DMS79 treated with DMSO at 0.1 percent for 48 hours (cell line): ENCODE results near the gene SLCO3A1.
"Not testable (repeated sequence)": the region's sequence is repeated elsewhere in the genome, so short reads cannot be mapped to it uniquely, and the experiment has no call there.

Experiments
- DNase-seq: peaks from one replicate; lab custom pipeline; 2025; lab: John Stamatoyannopoulos, UW

SLCO3A1 gene

DNA sequence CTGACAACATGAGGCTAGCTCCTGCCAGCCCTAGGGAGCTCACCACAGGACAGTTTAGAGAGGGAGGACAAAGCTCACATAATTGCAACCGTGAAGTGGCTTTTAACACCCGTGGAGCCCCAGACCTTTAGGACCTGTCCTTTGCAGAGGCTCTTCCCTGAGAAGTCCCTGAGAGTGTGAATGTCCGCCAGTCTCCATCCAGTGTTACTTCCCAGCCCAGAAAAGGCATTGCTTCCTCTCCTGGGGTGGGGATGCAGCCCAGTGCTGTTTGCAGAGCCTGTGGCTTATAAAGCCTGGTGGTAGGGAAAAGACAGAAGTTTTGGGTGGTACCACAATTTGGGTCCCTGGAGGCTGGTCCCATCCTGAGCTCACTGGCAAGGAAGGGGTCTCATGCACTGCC is 182.0 kb downstream of the SLCO3A1 start:
- no peak for DNase-seq

DNA sequence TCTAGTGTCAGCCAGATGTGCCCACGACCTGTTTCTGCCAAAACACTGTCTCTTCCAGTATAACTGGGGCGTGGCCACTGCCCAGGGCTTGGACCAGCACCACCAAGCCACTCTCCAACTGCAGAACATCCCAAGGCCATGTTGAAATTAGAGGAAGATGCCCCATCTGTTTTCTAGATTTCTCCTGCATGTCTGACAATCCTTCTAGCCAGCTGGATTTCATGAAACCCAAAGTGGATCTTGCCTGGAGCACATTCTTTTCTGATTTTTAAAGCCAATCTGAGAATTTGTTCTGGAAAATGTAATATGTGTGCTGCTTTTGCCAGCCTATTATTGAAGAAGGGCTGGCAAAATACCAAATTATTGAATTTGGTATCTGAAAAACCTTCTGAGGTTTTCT is 182.5 kb downstream of the SLCO3A1 start:
- no peak for DNase-seq

DNA sequence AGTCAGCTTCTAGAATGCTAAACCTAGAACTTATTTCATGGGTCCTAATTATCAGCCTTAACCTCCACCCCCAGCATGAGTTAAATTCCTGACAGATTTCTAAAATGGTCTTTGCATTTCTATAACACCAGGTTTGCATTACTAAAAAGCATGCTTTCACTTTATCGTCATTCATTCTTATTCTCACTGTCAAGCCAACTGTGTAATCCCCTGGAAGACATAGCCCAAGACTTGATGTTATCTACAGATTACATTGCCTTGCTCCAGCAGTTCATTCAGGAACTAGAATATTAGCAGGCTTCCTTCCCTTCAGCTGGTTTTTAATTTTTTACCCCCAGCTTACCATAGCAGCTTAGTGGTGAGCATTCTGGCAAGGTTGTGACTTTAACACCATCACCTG is 184.0 kb downstream of the SLCO3A1 start:
- no peak for DNase-seq

DNA sequence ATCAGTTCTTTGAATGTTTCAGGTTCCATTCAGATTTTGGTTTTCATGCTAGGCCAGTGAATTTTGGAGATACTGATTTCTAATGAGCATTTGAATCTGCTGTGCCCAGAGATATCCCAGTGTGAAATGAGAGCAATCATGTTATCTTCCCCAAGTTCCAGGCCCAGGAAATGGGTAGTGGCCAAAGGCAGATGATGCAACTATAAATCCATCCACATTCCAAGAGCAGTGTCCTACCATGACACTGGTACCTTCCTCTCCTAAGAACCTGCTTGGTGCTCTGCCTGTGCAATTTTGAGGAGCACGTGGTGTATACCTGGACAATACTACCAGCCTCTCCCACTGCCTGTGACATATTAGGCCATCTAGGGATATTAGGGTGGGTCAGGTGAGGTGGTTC is 186.8 kb downstream of the SLCO3A1 start:
- DNase-seq: no peak

DNA sequence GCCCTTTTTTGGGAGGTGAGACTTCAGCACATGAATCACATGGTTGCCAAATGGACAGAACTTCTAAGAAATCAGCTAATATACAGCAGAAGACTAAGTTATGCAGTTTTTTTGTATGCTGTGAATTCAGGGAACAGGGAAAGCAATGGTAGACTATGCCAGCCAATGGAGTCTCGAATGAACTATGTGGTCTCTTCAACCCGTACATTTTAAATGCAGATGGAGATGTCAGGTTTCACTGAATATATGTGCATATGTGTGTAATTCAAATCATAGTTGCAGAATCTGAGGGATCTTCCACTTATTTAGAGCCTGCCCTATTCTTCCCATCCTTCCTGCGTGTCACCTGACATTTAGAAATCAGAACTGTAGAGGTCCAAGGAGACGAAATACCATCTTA is 187.9 kb downstream of the SLCO3A1 start:
- DNase-seq: no peak

DNA sequence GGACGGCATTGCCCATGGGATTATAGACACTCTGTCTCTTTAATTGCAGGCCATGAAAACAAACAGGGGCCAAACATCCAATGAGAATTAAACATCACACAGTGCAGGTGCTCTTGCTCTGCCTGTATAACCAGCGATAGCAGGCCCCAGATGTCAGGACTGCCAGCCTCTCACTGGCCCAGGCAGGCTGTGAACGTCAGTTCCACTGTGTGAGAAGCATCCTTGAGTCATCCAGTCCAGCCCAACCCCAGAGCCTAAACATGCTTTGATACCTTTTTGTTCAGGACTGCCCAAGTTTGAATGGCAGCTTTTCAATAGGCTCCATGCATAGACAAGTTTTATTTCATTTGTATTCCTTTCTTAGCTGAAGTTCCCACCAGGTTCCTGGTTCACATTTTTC is 189.8 kb downstream of the SLCO3A1 start:
- DNase-seq: no peak

DNA sequence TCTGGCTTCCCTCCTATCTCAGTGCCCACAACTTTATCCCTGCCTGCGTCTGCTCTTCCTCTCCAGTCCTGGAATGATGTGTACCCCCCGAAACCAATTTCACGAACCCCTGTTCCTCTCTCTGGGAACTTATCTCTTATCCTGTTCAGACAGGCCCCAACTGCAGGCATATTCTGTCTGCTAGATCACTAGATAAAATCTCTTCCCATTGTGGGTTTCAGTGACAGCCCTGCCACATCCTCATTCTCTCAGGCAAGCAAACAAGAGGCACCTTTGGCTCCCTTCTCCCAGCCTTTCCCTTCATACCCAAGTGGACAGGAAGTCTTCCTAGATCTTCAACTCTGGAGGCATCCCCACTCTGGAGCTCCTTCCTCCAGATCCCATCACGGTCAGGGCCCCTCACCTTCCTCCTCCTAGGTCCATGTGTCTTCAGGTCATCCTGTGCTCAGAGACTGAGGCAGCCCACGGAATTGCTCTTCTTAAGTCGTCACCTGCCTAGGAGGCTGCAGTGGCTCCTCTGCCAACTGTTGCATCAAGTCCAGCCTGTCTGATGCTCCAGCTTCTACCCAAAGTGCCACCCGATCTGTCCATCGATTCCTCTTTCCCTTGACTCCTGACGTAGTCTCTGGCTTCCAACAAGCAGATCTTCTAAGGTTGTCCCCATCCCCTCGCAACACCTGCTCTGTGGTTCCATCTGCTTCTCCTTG is 190.8 kb downstream of the SLCO3A1 start:
- DNase-seq: no peak

DNA sequence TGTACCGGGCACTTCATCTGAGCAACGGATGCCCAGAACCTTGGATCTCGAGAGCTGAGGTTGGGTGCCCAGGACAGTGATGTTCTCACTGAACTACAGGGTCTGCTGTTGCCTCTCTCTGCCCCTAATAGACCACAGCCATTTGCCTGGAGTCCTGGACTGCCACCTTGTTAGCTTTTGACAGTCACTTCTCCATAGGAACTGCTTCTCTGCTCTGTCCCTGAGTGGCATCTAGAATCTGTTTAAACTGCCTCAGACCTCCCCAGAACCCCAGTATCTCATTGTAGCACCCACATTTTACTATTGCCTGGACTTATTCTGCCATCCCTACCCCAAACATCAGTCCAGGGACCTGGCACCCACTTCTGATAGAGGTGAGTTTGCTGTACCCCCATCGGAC is 194.4 kb downstream of the SLCO3A1 start:
- DNase-seq: no peak

DNA sequence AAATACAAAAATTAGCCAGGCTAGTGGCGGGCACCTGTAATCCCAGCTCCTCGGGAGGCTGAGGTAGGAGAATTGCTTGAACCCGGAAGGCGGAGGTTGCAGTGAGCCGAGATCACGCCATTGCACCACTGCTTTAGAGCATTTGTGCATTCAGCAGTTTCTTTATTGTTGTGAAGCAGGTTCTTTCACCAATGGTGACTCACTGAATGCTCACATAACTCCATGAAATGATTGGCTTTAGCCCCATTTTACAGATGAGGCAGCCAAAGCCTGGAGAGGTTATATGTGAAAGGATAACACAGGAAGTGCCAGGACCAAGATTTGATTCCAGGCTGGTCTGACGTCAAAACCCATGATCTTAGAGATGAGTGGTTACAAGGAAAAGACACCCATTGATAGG is 195.2 kb downstream of the SLCO3A1 start:
- DNase-seq: no peak

DNA sequence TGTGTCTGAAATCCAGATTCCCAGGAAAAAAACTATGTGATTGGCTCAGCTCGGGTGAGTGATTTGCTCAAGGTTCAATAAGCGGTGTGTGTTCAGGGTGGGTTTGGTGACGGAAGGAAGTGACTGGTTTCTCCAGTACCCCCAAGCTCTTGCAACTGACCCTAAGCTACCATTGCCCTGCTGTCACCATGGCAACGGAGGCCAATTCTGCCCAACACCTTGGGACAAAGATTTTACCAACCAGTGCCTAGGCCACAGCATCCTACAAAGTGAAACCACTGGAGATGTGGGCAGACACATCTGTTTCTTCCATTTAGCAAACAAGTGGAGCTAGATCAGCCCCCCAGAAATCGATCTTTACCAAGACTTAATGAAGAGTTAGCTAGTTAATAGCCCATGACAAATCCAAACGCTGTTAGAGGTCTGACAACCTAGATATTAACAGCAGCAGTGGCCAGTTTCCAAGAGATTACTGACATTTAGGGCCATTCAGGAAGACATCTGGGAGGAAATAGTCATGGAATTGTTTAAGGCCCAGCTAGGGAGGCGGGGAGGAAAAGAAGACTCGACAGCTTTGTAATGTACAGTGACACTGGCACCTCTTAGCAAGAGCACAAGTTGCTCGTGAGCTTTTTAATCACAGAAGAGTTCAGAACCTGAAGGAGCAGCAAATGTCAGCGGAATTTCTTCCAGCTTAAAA is 195.9 kb downstream of the SLCO3A1 start:
- DNase-seq: no peak

DNA sequence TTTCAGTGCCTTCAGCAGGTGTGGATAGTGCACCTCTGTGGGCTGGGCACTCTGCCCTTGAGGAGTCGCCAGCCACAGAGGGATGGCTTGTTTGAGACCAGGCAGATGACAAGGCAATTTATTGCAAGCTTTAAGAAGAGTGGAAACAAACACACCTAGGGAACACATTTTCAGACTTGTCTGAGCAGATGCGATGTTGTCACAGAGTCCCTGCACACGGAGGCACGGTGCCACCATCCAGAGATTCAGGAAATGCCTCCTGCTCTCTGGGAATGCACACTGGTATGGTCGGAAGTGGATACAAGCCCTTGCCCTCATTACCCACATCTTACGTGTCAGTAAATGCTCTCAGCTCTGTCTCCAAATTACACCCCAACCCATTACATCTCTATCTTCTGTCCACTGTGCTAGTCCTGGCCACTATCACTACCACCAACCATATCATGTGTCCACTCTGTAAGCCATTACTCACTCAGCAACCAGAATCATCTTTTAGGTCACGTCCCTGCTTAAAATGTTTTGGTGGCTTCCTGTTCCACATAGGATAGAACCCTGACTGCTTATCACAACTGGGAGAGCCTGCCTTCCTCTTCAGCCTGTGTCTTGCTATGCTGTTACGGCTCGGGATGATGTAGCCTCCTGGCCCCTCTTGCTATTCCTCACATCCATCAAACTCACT is 196.9 kb downstream of the SLCO3A1 start:
- no peak for DNase-seq

DNA sequence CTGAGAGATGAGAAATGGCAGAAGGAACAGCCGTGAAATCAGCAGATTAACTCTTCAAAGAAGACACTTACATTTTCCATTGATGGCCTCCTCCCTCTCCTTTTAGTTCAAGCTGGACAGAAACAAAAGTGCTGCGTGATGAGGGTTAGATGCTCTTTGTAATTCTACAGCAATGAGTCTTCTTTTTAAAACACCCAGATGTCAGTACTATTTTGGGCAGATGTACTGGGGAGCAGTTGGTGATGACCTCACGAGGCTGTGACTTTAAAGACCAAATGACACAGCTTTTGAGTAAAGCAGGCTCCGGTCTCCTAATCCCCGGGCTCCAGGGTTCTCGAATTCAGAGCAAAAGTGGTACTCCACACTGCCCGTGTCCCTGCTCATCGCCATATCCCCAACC is 198.2 kb downstream of the SLCO3A1 start:
- DNase-seq: no peak

DNA sequence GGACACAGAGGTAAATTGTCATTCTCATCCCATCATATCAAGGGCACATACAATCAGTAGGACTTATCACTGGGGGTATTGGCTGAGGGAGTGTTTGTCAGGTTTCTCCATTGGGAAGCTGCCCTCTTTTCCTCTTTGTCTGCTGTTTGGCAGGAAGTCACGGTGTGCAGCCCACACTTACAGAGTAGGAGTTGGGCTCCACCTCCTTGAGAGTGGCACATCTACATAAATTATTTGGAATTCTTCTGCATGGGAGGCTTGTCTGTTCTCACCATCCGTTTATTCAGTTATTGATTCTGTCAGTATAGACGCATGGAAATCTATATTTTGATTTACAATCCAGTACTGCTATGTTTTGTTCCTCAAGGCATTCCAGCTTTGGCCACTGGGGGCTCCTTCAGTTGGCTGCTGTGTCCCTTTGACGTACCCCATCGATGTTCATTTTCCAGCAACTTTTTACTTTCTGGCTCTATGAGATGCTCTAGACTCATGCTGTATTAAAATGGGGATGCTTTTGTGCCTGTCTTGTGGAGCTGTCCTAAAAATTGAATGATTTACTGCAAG is 200.3 kb downstream of the SLCO3A1 start:
- DNase-seq: no peak

DNA sequence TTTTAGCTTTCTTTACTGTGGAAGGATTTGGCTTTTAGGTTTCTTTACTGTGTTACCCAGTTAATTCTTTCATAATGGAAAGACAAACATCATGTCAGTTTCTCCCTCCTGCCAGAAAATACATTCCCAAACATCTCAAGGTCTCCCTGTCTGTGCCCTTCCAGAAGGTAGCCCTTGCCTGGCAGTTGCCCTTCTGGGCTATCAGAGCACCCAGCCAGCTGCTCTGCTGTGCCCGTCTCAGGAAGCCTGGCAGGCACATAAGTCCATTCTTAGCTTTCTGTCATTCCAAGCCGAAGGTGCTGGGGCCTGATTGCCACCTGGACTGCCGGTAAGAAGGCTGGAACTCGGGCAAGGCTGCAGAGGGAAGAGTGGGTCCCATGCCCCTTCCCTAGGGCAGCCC is 203.4 kb downstream of the SLCO3A1 start:
- DNase-seq: no peak

DNA sequence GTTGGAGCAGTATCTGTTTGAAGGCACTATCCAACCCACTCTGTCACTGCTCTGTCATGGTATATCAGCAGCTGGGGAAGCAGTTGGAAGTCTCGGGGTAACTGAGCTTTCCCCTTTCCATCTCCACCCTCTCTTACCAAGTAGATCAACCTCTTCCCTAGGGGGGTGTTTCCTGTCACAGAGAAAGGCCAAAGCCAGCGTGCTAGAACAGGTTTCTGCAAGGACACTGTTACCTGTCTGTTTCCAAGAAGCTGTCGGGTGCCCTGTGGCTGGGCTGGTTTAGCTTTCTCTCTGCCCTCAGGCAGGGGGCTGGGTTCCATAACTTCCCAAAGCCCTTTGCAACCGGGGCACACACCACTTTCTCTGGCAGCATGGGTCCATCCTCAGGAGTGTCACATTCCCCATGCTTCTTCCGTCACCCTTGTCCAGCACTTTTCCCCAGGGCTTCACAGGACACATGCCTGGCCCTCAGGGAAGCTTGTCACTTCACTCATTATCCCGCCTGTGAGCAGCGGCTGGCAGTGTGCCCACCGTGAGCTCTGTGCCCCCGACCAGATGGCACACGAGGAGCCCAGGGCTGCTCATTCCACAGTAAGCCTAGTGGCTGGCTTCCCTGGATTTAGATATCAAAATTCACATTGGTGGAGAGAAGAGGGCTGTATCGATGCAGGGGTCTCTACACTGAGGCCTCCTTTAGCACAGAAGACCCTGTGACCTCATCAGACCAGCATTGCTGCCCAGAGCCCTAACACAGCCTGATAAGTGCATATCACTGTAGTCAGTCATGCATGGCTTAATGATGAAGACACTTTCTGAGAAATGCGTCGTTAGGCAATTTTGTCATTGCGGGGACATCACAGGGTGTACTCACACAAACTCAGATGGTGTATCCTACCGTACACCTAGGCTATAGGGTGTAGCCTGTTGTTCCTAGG is 205.8 kb downstream of the SLCO3A1 start:
- no peak for DNase-seq

DNA sequence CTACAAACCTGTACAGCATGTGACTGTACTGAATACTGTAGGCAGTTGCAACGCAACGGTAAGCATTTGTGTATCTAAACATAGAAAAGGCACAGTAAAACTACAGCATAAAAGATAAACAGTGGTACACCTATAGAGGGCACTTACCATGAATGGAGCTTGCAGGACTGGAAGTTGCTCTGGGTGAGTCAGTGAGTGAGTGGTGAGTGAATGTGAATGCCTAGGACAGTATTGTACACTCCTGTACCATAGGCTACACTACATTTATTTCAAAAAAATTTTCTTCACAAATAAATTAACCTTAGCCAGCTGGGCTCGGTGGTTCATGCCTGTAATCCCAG is 206.4 kb downstream of the SLCO3A1 start:
- not testable (repeated sequence) for DNase-seq

DNA sequence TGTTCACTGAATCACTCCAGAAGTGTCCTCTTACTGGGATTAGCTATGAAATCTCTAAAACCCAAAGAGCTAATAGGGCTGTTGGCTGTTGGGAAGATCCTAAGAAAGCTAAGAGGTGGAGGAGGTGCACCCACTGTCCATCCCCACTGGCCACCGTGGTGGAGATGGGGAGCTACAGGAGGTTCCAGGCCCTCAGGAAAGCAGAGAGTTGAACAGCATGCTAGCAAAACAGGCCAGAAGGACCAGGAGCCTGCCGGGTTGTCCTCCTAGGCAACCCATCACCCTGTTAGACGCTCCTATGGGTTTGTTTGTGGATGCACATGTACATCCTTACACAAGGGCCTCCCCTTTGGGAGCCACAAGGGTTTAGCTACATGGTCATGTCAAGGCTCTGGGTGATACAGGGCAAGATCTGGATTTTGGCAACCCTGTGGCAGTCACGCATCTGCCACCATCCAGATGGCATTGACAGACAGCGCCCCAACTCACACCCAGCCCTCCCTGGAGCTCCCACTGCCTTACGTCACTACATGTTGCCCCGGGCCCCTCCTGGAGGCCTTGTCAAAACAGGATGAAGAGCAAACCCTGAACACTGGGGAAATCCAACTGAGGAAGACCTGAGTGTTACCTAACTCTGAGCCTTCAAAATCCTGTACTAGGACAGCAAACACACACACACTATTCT is 208.1 kb downstream of the SLCO3A1 start:
- no peak for DNase-seq

DNA sequence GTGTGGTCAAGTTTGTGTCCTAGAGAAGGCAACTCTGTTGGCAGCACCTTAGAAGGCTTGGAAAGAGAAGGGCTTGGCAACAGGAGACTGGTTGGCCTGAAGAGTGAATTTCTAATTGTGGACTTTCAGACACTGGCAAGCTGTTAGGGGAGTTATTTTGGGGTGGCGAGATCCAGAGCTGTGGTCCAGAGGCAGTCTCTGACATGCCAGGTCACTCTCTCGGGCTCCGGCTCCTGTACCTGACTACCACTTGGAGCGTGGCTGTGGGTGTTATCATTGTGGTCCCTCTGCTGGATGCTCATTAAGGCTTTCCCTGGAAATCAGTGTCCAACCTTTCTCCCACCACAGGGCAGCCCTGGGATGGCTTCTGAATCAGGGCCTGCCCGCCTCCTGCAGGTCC is 209.0 kb downstream of the SLCO3A1 start:
- no peak for DNase-seq

DNA sequence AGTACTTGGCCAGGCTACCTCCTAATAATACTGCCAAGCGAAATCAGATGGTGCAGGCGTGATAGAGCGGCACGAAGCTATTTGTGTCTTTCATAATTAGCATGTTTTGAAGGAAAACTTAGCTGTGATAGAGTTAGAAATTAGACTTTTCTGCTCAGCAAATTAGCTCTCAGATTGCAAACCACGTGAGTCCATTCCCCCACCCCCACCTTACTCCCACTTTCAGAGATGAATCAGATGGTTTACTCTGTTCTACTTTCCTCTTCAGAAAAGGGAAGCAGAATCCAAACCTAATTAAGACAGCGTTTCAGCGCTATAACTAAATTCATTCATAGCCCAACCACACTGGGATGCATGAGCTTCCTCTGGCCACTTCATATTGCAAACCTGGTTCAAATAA is 214.6 kb downstream of the SLCO3A1 start:
- no peak for DNase-seq

DNA sequence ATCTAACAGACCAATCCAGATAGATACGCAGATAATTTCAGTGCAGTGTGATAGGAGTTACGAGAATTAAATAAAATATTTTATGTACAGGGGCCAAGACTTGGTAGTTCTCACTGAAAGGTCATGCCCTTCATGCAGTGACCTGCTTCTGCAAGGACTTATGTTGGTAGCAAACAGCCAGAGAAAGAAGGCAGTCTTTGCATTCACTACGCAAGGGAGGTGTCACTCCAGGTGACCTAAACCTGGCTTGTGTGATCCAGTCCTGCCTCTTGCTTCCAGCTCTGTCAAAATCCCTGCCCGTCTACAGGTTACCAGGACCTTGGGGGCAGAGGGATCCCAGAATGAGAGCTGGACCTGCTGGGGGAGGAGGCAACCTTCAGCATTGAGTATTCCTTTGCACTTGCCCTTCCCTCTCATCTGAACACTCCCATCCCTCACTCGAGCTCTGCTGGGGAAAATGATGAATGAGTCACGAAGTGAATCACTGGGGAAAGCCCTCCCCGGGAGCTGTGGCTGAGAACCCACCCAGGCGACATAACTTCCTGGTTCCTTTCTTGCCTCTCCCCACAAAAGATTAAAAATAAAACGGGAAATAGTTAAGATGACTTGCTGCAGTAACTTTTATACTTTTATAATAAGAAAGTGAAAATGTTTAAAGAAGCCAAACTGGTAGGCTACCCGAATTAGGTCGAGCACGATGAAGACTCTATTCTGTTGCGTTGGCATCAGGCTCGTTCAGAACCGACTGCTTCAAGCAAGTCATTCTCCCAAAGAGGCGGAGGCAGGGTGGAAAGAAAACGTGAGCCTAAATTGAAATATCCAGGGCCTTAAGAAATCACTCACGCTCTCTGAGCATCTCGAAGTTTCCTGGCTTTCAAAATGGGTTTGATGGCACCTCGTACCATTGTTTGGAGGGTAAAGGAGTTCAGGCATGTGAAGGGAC is 216.1 kb downstream of the SLCO3A1 start:
- DNase-seq: no peak
